HTERT RPE-1 (cell line): ENCODE measurements around the gene DDX23.

Experiments
- in situ Hi-C: fragments of 300-500 bp; cut with MboI; formaldehyde crosslinking; loops from 4 replicates; pipeline ENCODE4 v1.14.3; 2020; ENCODE audit warnings: low sequenced_read_pairs

Gene DDX23

GRCh38 chr12:48824905-48825304, 27.1 kb downstream of the DDX23 start:
- in situ Hi-C loops, result no loop called here

GRCh38 chr12:48824112-48824511, 27.9 kb downstream of the DDX23 start:
- in situ Hi-C loops, result no loop called here

GRCh38 chr12:48823281-48823680, 28.7 kb downstream of the DDX23 start:
- in situ Hi-C loops, result no loop called here

- in situ Hi-C loops, result no loop called here
These were observed 29.3 kb downstream of the DDX23 start for GRCh38 chr12:48822711-48823110.

GRCh38 chr12:48822139-48822538, 29.8 kb downstream of the DDX23 start:
- in situ Hi-C loops, result no loop called here

GRCh38 chr12:48819986-48820725, 31.8 kb downstream of the DDX23 start:
- in situ Hi-C loops, result no loop called here

GRCh38 chr12:48818831-48819590, 33.0 kb downstream of the DDX23 start:
- in situ Hi-C loops, result no loop called here

- in situ Hi-C loops, result no loop called here
These were observed 33.8 kb downstream of the DDX23 start, which contains the start of gene CACNB3 for GRCh38 chr12:48817873-48818830. CACNB3 (plus strand) TSS chr12:48818496; CDS start chr12:48818930, 434 bp downstream.

- in situ Hi-C loops, result no loop called here
These were observed 35.7 kb downstream of the DDX23 start for GRCh38 chr12:48816143-48816854.

- in situ Hi-C loops, result no loop called here
These were observed 36.5 kb downstream of the DDX23 start for GRCh38 chr12:48815126-48816110.

GRCh38 chr12:48814262-48815125, 37.5 kb downstream of the DDX23 start:
- in situ Hi-C loops, result no loop called here

- in situ Hi-C loops, result no loop called here
These were observed 38.3 kb downstream of the DDX23 start for GRCh38 chr12:48813465-48814261.

- in situ Hi-C loops, result no loop called here
These were observed 39.6 kb downstream of the DDX23 start for GRCh38 chr12:48812389-48812788.

- in situ Hi-C loops, result no loop called here
These were observed 40.4 kb downstream of the DDX23 start for GRCh38 chr12:48811437-48812090.

GRCh38 chr12:48810903-48811431, 41.0 kb downstream of the DDX23 start:
- in situ Hi-C loops, result no loop called here

GRCh38 chr12:48807981-48808380, 44.0 kb downstream of the DDX23 start:
- in situ Hi-C loops, result no loop called here

- in situ Hi-C loops, result no loop called here
These were observed 48.3 kb downstream of the DDX23 start for GRCh38 chr12:48803675-48804074.
